ENCODE measurements around the gene WDR74.

DNA sequence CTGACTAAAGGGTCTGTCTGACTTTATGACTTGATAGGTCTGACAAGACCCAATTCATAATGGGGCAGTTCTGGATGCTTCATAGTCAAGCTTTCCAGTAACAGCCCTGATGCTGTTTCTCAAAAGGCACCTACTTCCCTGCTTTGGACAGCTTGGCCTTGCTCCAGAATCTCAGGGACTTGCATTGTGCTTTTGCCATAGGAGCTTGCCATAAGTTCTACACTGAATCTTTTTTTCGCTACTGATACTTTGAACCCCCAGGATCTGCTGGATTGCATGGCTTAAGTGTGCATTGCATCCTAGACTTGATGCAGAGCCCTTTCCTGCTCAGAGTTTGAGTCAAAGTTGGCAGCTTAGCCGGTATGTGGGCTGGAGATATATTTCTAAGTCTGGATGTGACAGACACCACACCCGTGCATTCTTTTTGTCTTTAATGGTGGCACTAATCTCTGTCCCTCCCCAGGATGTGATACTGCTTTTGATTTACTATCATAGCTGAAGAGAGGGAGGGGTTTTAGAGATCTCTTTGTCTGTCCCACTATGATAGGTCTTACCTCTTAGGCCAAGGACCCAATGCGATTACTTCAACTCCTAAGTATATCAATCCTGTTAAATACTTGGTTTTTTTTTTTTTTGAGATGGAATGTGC is 24.4 kb upstream of the WDR74 start:
- TF ChIP-seq, protein P1, sequence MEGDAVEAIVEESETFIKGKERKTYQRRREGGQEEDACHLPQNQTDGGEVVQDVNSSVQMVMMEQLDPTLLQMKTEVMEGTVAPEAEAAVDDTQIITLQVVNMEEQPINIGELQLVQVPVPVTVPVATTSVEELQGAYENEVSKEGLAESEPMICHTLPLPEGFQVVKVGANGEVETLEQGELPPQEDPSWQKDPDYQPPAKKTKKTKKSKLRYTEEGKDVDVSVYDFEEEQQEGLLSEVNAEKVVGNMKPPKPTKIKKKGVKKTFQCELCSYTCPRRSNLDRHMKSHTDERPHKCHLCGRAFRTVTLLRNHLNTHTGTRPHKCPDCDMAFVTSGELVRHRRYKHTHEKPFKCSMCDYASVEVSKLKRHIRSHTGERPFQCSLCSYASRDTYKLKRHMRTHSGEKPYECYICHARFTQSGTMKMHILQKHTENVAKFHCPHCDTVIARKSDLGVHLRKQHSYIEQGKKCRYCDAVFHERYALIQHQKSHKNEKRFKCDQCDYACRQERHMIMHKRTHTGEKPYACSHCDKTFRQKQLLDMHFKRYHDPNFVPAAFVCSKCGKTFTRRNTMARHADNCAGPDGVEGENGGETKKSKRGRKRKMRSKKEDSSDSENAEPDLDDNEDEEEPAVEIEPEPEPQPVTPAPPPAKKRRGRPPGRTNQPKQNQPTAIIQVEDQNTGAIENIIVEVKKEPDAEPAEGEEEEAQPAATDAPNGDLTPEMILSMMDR (IDR thresholded peaks at IDR 0.05): no peak
- no peak for TF ChIP-seq EP300 (IDR thresholded peaks at IDR 0.05)
- no peak for TF ChIP-seq POLR2A (IDR thresholded peaks at IDR 0.05)

Data from ovary (tissue), 3 donors.